ENCODE results near the gene ZXDC. TPM values are rescaled to one million over a fixed set of nuclear protein-coding genes. Genes with fewer than 3 reads are reported as not detected.

ZXDC gene
- total RNA-seq, 2 donors from 2014 or later: 53.5 to 55.0 TPM

- Histone ChIP-seq H3K9me3 (no peaks in the 10 kb centered on the region), H3K27ac (no peak overlapping the region), H3K4me3 (no peak overlapping the region), H3K27me3 (replicated peaks; ENCODE audit: insufficient read depth) (no peaks in the 10 kb centered on the region), H3K4me1 (ENCODE audit: control insufficient read depth in 1 of 2, low read depth in 2 of 2) (peaks cover 4 to 16% of the 10 kb centered on the region in 2 donors), H3K36me3 (no peaks in the 10 kb centered on the region)
- DNase-seq (ENCODE audit: low spot score): no peak
- TF ChIP-seq CTCF (IDR thresholded peaks at IDR 0.05): no peak
- ATAC-seq (ENCODE audit: insufficient number of reproducible peaks, low FRiP score, low read depth): no peak
Observed at GRCh38 chr3:126485956-126486355, 10.3 kb upstream of the ZXDC start.

GRCh38 chr3:126485176-126485897 lies 9.6 kb upstream of the ZXDC start:
- H3K27me3 ChIP-seq (replicated peaks; ENCODE audit: insufficient read depth): no peaks in the 10 kb centered on the region
- no peaks in the 10 kb centered on the region for H3K36me3 ChIP-seq
- H3K4me3 ChIP-seq: no peak overlapping the region
- peaks cover 4 to 20% of the 10 kb centered on the region in 2 donors for H3K4me1 ChIP-seq (ENCODE audit: control insufficient read depth in 1 of 2, low read depth in 2 of 2)
- no peak overlapping the region for H3K27ac ChIP-seq
- no peak for TF ChIP-seq CTCF (IDR thresholded peaks at IDR 0.05)
- H3K9me3 ChIP-seq: no peaks in the 10 kb centered on the region
- DNase-seq (ENCODE audit: low spot score) (no peak), ATAC-seq (ENCODE audit: insufficient number of reproducible peaks, low FRiP score, low read depth) (no peak)

- no peak overlapping the region for H3K27ac ChIP-seq
- ATAC-seq (ENCODE audit: insufficient number of reproducible peaks, low FRiP score, low read depth) (no peak), DNase-seq (ENCODE audit: low spot score) (no peak)
- peaks cover 4 to 20% of the 10 kb centered on the region in 2 donors for H3K4me1 ChIP-seq (ENCODE audit: control insufficient read depth in 1 of 2, low read depth in 2 of 2)
- H3K9me3 ChIP-seq: no peaks in the 10 kb centered on the region
- H3K27me3 ChIP-seq (replicated peaks; ENCODE audit: insufficient read depth): no peaks in the 10 kb centered on the region
- no peak overlapping the region for H3K4me3 ChIP-seq
- H3K36me3 ChIP-seq: no peaks in the 10 kb centered on the region
- no peak for TF ChIP-seq CTCF (IDR thresholded peaks at IDR 0.05)
Observed at GRCh38 chr3:126484662-126485061, 9.0 kb upstream of the ZXDC start.

- no peak for DNase-seq (ENCODE audit: low spot score)
- no peak overlapping the region for H3K4me3 ChIP-seq
- no peaks in the 10 kb centered on the region for H3K27me3 ChIP-seq (replicated peaks; ENCODE audit: insufficient read depth)
- peaks cover 4 to 20% of the 10 kb centered on the region in 2 donors for H3K4me1 ChIP-seq (ENCODE audit: control insufficient read depth in 1 of 2, low read depth in 2 of 2)
- no peak for TF ChIP-seq CTCF (IDR thresholded peaks at IDR 0.05)
- H3K27ac ChIP-seq: no peak overlapping the region
- no peaks in the 10 kb centered on the region for H3K9me3 ChIP-seq
- H3K36me3 ChIP-seq: no peaks in the 10 kb centered on the region
- ATAC-seq (ENCODE audit: insufficient number of reproducible peaks, low FRiP score, low read depth): no peak
Observed at GRCh38 chr3:126484148-126484547, 8.5 kb upstream of the ZXDC start.

GRCh38 chr3:126483321-126483761 lies 7.7 kb upstream of the ZXDC start:
- TF ChIP-seq CTCF (IDR thresholded peaks at IDR 0.05): no peak
- no peak overlapping the region for H3K4me3 ChIP-seq
- no peaks in the 10 kb centered on the region for H3K27me3 ChIP-seq (replicated peaks; ENCODE audit: insufficient read depth)
- DNase-seq (ENCODE audit: low spot score): no peak
- H3K4me1 ChIP-seq (ENCODE audit: control insufficient read depth in 1 of 2, low read depth in 2 of 2): peaks cover 4 to 20% of the 10 kb centered on the region in 2 donors
- no peak overlapping the region for H3K27ac ChIP-seq
- no peak for ATAC-seq (ENCODE audit: insufficient number of reproducible peaks, low FRiP score, low read depth)
- no peaks in the 10 kb centered on the region for H3K36me3 ChIP-seq
- no peaks in the 10 kb centered on the region for H3K9me3 ChIP-seq

Data from thoracic aorta (tissue), 2 donors.